Activated CD4-positive, alpha-beta T cell treated with anti-CD3 and anti-CD28 coated beads, Interleukin-2, Interleukin-6, amounts not matched to agents 100 ng/mL and 50 ng/mL, durations not matched to agents 16 hours and 8 hours (primary cell): ENCODE results near the gene NKIRAS2.
A peak's percentile ranks its signal among the peaks of the same experiment; 100 is the strongest.
"Not testable (repeated sequence)": the region's sequence is repeated elsewhere in the genome, so short reads cannot be mapped to it uniquely, and the experiment has no call there.

ENCODE experiments used
- DNase-seq: peaks from one replicate; pipeline ENCODE4 v3.0.0-alpha.2; 2020

The NKIRAS2 gene

GRCh38 chr17:42000413-42001133 lies 19.3 kb upstream of the NKIRAS2 start:
- no peak for DNase-seq

GRCh38 chr17:42001729-42002128 lies 18.2 kb upstream of the NKIRAS2 start:
- no peak for DNase-seq

GRCh38 chr17:42002175-42002791 lies 17.6 kb upstream of the NKIRAS2 start:
- DNase-seq = no peak

GRCh38 chr17:42002792-42003301 lies 17.0 kb upstream of the NKIRAS2 start:
- no peak for DNase-seq

GRCh38 chr17:42005166-42005565 lies 14.7 kb upstream of the NKIRAS2 start:
- DNase-seq = no peak

GRCh38 chr17:42009170-42009569 lies 10.7 kb upstream of the NKIRAS2 start:
- DNase-seq = no peak

GRCh38 chr17:42010266-42010680 lies 9.6 kb upstream of the NKIRAS2 start:
- DNase-seq = not testable (repeated sequence)

GRCh38 chr17:42010898-42011516 lies 8.9 kb upstream of the NKIRAS2 start:
- DNase-seq = peak; percentile 30

- not testable (repeated sequence) for DNase-seq
Observed at GRCh38 chr17:42012363-42012762, 7.5 kb upstream of the NKIRAS2 start.

GRCh38 chr17:42013740-42014139 lies 6.2 kb upstream of the NKIRAS2 start:
- not testable (repeated sequence) for DNase-seq

GRCh38 chr17:42016411-42016831 lies 3.5 kb upstream of the NKIRAS2 start:
- peak; percentile 27 for DNase-seq

- peak; percentile 95 for DNase-seq
Observed at GRCh38 chr17:42016941-42017865, 2.7 kb upstream of the NKIRAS2 start, which contains the start of gene DNAJC7. Gene DNAJC7 (minus strand): TSS chr17:42017439. CDS start chr17:42017416, 23 bp downstream.

- no peak for DNase-seq
Observed at GRCh38 chr17:42017866-42018200, 2.1 kb upstream of the NKIRAS2 start.

- DNase-seq = no peak
Observed at GRCh38 chr17:42018339-42018738, 1.6 kb upstream of the NKIRAS2 start.

GRCh38 chr17:42018988-42019387 lies 902 bp upstream of the NKIRAS2 start:
- DNase-seq = no peak

GRCh38 chr17:42020845-42021244 lies 955 bp downstream of the NKIRAS2 start:
- not testable (repeated sequence) for DNase-seq

GRCh38 chr17:42023524-42024349 lies 3.8 kb downstream of the NKIRAS2 start:
- no peak for DNase-seq

GRCh38 chr17:42025191-42025579 lies 5.3 kb downstream of the NKIRAS2 start:
- no peak for DNase-seq

GRCh38 chr17:42025936-42026335 lies 6.0 kb downstream of the NKIRAS2 start:
- DNase-seq = no peak

- DNase-seq = no peak
Observed at GRCh38 chr17:42026857-42027589, 7.1 kb downstream of the NKIRAS2 start.

- DNase-seq = no peak
Observed at GRCh38 chr17:42027590-42027889, 7.7 kb downstream of the NKIRAS2 start.
